GM23338 (cell line): ENCODE results near the gene PGM1. TPM values are rescaled to one million over a fixed set of nuclear protein-coding genes. Genes with fewer than 3 reads are reported as not detected.

Source experiments
- ATAC-seq: fragments of 200-7000 bp; cut with Tn5 transposase; 3 replicates; pipeline ENCODE4 v1.9.1; 2020
- DNase-seq: peaks from one replicate; pipeline ENCODE4 v3.0.0-alpha.2; 2015; ENCODE audit warnings: low spot score
- H2AFZ ChIP-seq: fragments of 200-600 bp; sonication (generic); 2 replicates; pipeline ENCODE4 v1.8.0; 2016; ENCODE audit warnings: antibody characterized with exemption, mild to moderate bottlenecking, moderate library complexity
- H3F3A ChIP-seq: fragments of 200-600 bp; sonication (generic); replicated peaks from 2 replicates; pipeline ENCODE4 v1.8.0; 2017; ENCODE audit warnings: antibody characterized with exemption, mixed run types, low read depth
- H3K27ac ChIP-seq: fragments of 200-600 bp; sonication (generic); 2 replicates; pipeline ENCODE4 v1.6.1; 2016; ENCODE audit warnings: low read depth
- H3K27me3 ChIP-seq: fragments of 200-600 bp; sonication (generic); 2 replicates; pipeline ENCODE4 v1.8.0; 2016; ENCODE audit warnings: mild to moderate bottlenecking, mixed run types, moderate library complexity; ENCODE audit not compliant: insufficient read depth
- H3K36me3 ChIP-seq: fragments of 200-600 bp; sonication (generic); 2 replicates; pipeline ENCODE4 v1.8.0; 2016; ENCODE audit warnings: mild to moderate bottlenecking; ENCODE audit not compliant: insufficient read depth
- H3K4me1 ChIP-seq: fragments of 200-600 bp; sonication (generic); 2 replicates; pipeline ENCODE4 v1.8.0; 2016; ENCODE audit warnings: mild to moderate bottlenecking, moderate library complexity; ENCODE audit not compliant: insufficient read depth
- H3K4me2 ChIP-seq: fragments of 200-600 bp; sonication (generic); 2 replicates; pipeline ENCODE4 v1.7.1; 2017; ENCODE audit warnings: mixed run types
- H3K4me3 ChIP-seq: fragments of 200-600 bp; sonication (generic); 2 replicates; pipeline ENCODE4 v1.6.1; 2016; ENCODE audit warnings: mixed run types
- H3K79me2 ChIP-seq: fragments of 200-600 bp; sonication (generic); replicated peaks from 2 replicates; pipeline ENCODE4 v1.8.0; 2017; ENCODE audit warnings: mild to moderate bottlenecking; ENCODE audit not compliant: insufficient read depth
- H3K9me2 ChIP-seq: fragments of 200-600 bp; sonication (generic); 2 replicates; pipeline ENCODE4 v1.8.0; 2017; ENCODE audit not compliant: insufficient read depth
- H4K20me1 ChIP-seq: fragments of 200-600 bp; sonication (generic); replicated peaks from 2 replicates; pipeline ENCODE4 v1.8.0; 2017; ENCODE audit warnings: mild to moderate bottlenecking; ENCODE audit not compliant: insufficient read depth
- H3K27ac Mint-ChIP-seq: 2 replicates; pipeline ENCODE4 v1.8.0; 2020; ENCODE audit warnings: inconsistent platforms, mild to moderate bottlenecking, moderate library complexity, mixed read lengths
- H3K27me3 Mint-ChIP-seq: 3 replicates; pipeline ENCODE4 v1.8.0; 2022; ENCODE audit warnings: low read depth, mild to moderate bottlenecking, moderate library complexity, mixed read lengths, inconsistent platforms; ENCODE audit not compliant: insufficient read depth, poor library complexity
- H3K36me3 Mint-ChIP-seq: 3 replicates; pipeline ENCODE4 v1.8.0; 2021; ENCODE audit warnings: low read depth, mild to moderate bottlenecking, inconsistent platforms, moderate library complexity, mixed read lengths
- H3K4me1 Mint-ChIP-seq: 3 replicates; pipeline ENCODE4 v1.8.0; 2020; ENCODE audit warnings: mild to moderate bottlenecking, inconsistent platforms, mixed read lengths
- H3K4me3 Mint-ChIP-seq: 3 replicates; pipeline ENCODE4 v1.8.0; 2021; ENCODE audit warnings: moderate library complexity, mild to moderate bottlenecking, inconsistent platforms, mixed read lengths
- H3K9me3 Mint-ChIP-seq: 3 replicates; pipeline ENCODE4 v1.8.0; 2020; ENCODE audit warnings: moderate library complexity, mild to moderate bottlenecking, inconsistent platforms, mixed read lengths
- CTCF ChIP-seq, 2 experiments: fragments of 200-600 bp in 1 of 2; sonication (generic) in 1 of 2; conservative IDR thresholded peaks; 2 replicates each; pipeline versions ENCODE4 v1.5.1 to v1.6.1; 2016 to 2017; ENCODE audit warnings: antibody characterized with exemption in 2 of 2, low read depth in 2 of 2, mild to moderate bottlenecking in 2 of 2, moderate library complexity in 1 of 2
- EZH2 ChIP-seq: fragments of 200-600 bp; sonication (generic); IDR thresholded peaks from one replicate; pipeline ENCODE4 v1.8.0; 2017; ENCODE audit warnings: antibody characterized with exemption, mild to moderate bottlenecking, low read depth; ENCODE audit not compliant: unreplicated experiment
- EZH2phosphoT487 ChIP-seq: fragments of 200-600 bp; sonication (generic); IDR thresholded peaks from one replicate; pipeline ENCODE4 v1.8.1; 2018; ENCODE audit warnings: antibody characterized with exemption; ENCODE audit not compliant: unreplicated experiment
- JUNB ChIP-seq: IDR thresholded peaks from one replicate; pipeline ENCODE4 v1.6.1; 2016; ENCODE audit warnings: antibody characterized with exemption; ENCODE audit not compliant: unreplicated experiment
- NANOG ChIP-seq: IDR thresholded peaks from 2 replicates; pipeline ENCODE4 v1.6.1; 2016; ENCODE audit warnings: antibody characterized with exemption, borderline replicate concordance
- POLR2AphosphoS5 ChIP-seq: IDR thresholded peaks from 2 replicates; pipeline ENCODE4 v1.6.1; 2016; ENCODE audit warnings: antibody characterized with exemption, low read depth
- ZNF114 ChIP-seq: fragments of 250-450 bp; sonication (Bioruptor Pico); IDR thresholded peaks from 2 replicates; pipeline ENCODE4 v1.5.0; 2020; ENCODE audit warnings: mild to moderate bottlenecking, moderate library complexity
- ZNF331 ChIP-seq: fragments of 250-450 bp; sonication (Bioruptor Pico); IDR thresholded peaks from 2 replicates; pipeline ENCODE4 v1.5.0; 2020; ENCODE audit warnings: low read depth, mild to moderate bottlenecking, moderate library complexity
- ZNF462 ChIP-seq: fragments of 250-450 bp; sonication (Bioruptor Pico); IDR thresholded peaks from 2 replicates; pipeline ENCODE4 v1.5.0; 2020; ENCODE audit warnings: mild to moderate bottlenecking, moderate library complexity
- polyA plus RNA-seq: library from polyadenylated mRNA; unstranded; fragments of >200 nt; fragmentation: Nextera tagmentation; extraction: Ambion mirVana; gene quantifications from 2 replicates; pipeline ENCODE4 v1.2.1, GENCODE V29; 2016
- total RNA-seq: library from RNA; depleted of rRNA; stranded (reverse); fragments of >200 nt; shearing (Covaris generic); gene quantifications from 2 replicates; pipeline ENCODE4 v1.2.3, GENCODE V29; 2014

Gene PGM1
- total and polyA plus RNA-seq, 2 experiments from 2014 or later, result 20.9 to 71.9 TPM

- H3K27ac Mint-ChIP-seq, result no peak overlapping the region
- H3K4me3 Mint-ChIP-seq, result no peak overlapping the region
- Histone ChIP-seq H4K20me1 (no peaks in the 10 kb centered on the region), H3K36me3 (no peaks in the 10 kb centered on the region), H3K4me2 (no peak overlapping the region), H3F3A (no peaks in the 10 kb centered on the region), H3K9me2 (no peaks in the 10 kb centered on the region), H3K4me3 (no peak overlapping the region), H3K27ac (no peak overlapping the region), H3K4me1 (no peaks in the 10 kb centered on the region), H2AFZ (0 out of 2 replicates have a peak overlapping the region, but pooled peaks have one; percentile 38), H3K27me3 (no peaks in the 10 kb centered on the region), H3K79me2 (no peaks in the 10 kb centered on the region)
- ATAC-seq, result no peak
- no peak for TF ChIP-seq POLR2AphosphoS5
- no peak for TF ChIP-seq NANOG
- TF ChIP-seq EZH2phosphoT487, result no peak
- no peak for TF ChIP-seq CTCF (conservative IDR thresholded peaks at IDR 0.05; ENCODE audit: low read depth in 2 of 2)
- no peak for TF ChIP-seq ZNF331 (CRISPR knock-in tag)
- TF ChIP-seq JUNB, result no peak
- TF ChIP-seq ZNF114, result no peak
- no peak for TF ChIP-seq ZNF462 (CRISPR knock-in tag)
- TF ChIP-seq EZH2, result no peak
- H3K27me3 Mint-ChIP-seq, result no peaks in the 10 kb centered on the region
- H3K4me1 Mint-ChIP-seq, result peaks cover 8% of the 10 kb centered on the region; the same call in 2 of the 3 replicates
- H3K36me3 Mint-ChIP-seq, result no peaks in the 10 kb centered on the region
- DNase-seq, result no peak
- H3K9me3 Mint-ChIP-seq, result no peaks in the 10 kb centered on the region
Measured at GRCh38 chr1:63693944-63694571, 100.8 kb downstream of the PGM1 start.
